HG03442 (cell line): Measurements from ENCODE around the gene RPAP3.
A peak's percentile ranks its signal among the peaks of the same experiment; 100 is the strongest.
"Not testable (repeated sequence)": the region's sequence is repeated elsewhere in the genome, so short reads cannot be mapped to it uniquely, and the experiment has no call there.

ENCODE experiments used
- ATAC-seq: cut with Tn5 transposase; IDR thresholded peaks from one replicate; pipeline ENCODE4 v1.9.1; 2021; ENCODE audit warnings: mild to moderate bottlenecking, moderate library complexity; ENCODE audit not compliant: unreplicated experiment

Gene RPAP3

DNA sequence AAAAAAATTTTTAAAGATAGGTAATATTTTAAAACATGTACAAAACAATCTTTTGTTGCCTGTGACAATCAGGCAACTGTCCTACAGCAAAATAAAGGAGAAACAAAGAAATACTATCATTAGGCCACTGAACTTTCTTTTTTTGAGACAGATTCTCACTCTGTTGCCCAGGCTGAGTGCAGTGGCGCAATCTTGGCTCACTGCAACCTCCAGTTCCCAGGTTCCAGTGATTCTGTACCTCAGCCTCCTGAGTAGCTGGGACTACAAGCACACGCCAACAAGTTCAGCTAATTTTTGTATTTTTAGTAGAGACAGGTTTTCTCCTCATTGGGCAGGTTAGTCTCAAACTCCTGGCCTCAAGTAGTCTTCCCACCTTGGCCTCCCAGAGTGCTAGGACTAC is 16.6 kb downstream of the RPAP3 start:
- ATAC-seq = no peak

DNA sequence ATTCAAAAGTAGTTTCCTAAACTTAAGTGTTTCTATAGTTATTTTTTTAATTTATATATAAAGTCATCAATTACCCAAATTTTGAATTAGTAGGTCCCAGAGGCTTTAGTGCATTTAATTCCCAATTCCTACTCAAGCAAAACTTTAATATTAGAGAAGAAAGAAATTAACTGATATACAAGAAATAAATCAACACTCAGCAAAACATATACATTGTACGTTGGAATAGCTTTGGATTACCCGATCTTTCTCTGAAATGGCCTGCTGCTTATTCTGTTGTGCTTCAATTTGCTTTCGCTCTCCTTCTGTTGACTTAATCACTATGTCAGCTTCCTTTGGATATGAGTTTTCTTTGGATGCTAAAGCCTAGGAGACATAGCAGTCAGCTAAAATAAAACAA is 18.2 kb downstream of the RPAP3 start:
- ATAC-seq = no peak

DNA sequence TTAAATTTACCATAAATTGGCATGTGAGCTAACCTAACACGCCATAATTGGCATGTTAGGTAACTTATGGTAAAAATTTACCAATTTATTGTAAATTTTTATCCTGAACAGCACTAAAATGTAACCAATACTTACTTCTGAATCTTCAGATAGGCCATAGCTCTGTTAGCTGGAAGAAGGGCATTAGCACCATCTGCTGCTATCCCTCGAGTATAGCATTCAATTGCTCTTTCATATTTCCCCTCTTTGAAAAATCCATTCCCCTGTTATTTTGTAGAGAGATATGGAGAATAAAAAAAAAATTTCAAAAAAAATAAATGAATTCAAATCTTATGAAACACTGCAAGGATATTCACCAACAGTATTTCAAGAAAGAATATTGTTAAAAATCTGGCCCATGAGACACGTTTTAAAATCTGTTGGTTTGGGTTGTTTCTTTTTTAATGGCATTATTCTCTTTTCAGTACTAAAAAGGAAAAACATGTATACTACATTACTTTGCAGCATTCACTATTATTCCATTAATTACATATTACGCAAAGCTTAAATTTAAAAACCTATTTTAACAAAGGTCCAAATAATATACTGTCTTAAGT is 19.1 kb downstream of the RPAP3 start:
- ATAC-seq = peak; percentile 55

DNA sequence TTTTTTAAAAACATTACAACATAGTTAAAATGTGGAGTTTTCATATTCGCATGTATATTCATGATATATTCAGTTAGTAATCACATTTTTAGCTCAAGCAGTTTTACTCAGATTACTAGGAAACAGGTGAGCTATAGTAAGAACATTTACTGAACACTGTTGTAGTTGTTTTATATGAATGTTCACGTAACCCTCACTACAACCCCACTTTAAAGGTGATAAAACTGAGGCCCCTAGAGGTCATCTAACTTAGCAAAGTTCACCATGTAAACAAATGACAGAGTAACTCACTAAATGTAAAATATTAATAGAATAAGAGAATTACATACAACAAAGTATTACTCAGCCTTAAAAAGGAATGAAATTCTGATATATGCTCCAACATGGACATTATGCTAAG is 26.0 kb downstream of the RPAP3 start:
- ATAC-seq = no peak

DNA sequence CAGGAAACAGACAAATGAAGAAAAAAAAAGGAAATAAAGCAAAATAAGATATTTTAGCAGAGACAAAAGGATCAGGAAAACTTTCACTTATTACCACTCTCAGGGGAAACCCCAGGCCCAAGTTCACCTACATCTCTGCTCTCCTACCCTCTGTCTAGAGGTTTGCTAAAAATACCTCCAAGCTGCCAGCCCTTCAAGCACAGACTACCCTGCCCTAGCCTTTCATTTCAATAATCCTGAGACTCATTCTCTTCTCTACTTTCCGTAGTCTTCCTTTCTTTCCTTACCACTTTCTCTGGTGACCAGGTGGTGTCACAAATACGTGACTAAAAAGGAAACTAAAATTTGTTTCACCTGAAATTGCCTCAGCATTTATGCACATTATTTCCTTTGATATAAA is 33.8 kb downstream of the RPAP3 start:
- ATAC-seq = no peak

DNA sequence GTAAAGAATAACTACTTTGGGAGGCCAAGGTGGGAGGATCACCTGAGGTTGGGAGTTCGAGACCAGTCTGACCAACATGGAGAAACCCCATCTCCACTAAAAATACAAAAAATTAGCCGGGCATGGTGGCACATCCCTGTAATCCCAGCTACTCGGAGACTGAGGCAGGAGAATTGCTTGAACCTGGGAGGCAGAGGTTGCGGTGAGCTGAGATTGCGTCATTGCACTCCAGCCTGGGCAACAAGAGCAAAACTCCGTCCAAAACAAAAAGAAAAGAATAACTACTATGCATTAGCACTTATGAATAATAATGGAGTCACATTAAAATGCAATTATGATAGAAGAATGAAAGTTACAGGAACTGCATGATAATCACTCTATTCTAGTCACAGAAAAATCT is 37.9 kb downstream of the RPAP3 start:
- not testable (repeated sequence) for ATAC-seq

DNA sequence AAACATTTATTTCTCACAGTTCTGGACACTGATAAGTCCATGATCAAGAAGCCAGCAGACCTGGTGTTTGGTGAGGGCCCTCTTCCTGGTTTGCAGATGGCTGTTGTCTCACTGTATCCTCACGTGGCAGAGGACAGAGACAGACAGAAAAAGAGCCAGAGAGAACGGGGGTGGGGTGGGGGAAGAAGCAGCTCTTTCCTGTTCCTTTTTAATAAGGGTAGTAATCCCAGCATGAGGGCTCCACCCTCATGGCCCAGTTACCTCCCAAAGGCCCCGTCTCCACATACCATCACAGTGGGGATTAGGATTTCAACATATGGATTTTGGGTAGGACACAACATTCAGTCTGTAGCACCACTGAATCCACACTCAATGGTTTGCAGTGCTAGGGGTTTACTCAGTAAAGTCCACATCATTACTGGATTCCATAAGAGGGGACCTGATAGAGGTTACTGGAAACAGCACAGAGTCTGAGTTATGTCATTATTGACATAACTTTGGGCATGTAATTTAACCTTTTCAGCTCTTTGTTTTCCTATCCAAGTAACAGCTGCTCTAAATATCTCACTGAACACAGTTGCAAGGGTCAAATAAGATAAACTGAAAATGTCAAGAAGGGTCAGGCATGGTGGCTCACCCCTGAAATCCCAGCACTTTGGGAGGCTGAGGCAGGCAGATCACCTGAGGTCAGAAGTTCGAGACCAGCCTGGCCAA is 53.2 kb downstream of the RPAP3 start:
- ATAC-seq = no peak

DNA sequence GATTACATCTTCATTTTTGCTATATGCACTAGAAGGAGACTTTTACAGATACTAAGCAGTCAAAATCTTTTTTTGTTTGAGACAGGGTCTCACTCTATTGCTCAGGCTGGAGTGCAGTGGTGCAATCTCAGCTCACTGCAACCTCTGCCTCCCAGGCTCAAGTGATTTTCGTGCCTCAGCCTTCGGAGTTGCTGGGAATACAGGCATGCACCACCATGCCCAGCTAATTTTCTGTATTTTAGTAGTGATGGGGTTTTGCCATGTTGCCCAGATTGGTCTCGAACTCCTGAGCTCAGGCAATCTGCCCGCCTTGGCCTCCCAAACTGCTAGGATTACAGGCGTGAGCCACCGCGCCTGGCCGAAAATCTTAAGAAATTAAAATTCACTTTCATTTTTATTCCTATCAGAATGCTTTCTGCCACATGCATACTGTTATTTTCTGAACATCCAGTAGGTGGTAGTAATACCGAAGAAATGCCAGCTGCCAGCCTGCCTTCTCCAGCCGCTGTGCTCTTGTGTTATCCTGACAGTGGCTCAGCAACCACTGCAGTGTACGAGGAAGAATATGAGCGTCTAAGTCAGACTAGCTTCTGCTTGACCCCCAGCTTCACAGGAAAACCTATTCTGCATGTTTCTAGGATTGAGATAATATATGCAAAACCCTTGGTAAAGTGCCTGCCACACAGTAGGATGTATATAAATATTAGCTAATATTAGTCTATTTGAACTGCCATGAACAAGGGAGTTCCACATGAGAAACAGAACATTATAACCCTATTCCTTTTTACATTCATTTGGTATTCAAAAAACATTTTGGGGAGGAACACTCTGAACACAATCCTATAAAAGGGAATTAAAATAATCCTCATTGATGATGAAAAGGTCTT is 54.2 kb downstream of the RPAP3 start:
- peak; percentile 85 for ATAC-seq

DNA sequence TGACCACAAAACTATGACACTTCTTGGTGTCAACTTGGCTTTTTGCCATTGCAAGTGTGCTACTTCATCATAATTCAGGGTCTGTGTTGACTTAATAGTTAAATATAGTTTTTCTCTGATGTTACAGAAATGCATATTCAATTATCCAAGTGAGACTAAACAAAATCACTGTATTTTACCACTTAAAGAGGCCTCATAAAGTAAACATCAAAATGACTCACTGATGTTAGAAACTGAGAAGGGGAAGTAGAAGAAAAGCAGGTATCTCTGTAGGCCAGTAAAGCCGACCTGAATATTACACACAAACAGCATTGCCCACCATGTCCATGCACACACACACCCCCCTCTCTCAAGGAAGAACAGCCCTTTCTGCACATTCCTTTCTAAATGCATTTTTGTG is 55.4 kb downstream of the RPAP3 start:
- peak; percentile 52 for ATAC-seq

DNA sequence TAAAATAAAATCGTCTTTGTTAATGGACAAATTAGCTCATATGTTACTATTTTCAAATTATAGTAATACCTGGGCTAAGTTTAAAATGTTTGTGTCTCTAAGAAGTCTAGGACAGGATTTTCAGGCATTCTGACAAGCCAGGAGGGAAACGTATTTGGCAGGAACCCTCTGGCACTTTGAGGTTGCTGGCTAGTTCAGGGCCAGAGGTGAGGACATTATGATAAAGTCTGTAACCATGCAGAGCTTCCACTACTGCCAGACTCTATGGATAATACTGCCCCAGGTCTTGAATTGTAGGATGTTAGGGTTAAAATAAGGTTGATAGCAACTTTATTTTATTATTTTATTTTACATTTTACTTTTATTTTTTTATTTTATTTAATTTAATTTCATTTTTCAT is 56.4 kb downstream of the RPAP3 start:
- ATAC-seq = no peak

DNA sequence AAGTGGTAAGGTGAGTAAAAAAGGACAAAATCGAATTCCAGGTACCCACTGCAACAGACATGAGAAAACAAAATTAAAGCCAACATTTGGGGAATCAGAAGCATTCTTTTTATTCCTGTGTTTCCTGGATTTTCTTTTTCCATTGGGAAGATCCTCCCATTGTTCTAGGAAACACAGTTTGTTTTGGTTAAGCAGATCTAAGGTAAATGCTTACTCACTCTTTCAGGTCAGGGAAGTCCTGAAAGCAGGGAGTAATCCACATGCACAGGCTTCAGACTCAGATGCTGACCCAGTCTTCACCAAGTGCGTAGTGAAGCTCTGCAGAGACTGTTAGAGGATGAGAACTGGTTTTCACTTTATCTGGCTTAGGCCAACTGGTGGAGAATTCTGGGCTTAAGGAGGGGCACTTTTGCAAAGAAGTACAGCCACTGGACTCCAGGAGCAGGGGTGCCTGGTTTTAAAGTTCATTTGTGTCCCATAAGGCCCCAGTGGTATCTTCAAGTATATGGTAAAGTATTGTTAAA is 57.7 kb downstream of the RPAP3 start:
- ATAC-seq = no peak

DNA sequence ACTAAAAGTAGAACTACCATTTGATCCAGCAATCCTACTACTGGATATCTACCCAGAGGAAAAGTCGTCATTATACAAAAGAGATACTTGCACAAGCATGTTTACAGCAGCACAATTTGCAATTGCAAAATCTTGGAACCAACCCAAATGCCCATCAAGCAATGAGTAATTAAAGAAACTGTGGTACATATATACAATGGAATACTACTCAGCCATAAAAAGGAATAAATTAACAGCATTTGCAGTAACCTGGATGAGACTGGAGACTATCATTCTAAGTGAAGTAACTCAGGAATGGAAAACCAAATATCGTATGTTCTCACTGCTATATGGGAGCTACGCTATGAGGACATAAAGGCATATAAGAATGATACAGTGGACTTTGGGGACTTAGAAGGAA is 63.5 kb downstream of the RPAP3 start:
- ATAC-seq = not testable (repeated sequence)

DNA sequence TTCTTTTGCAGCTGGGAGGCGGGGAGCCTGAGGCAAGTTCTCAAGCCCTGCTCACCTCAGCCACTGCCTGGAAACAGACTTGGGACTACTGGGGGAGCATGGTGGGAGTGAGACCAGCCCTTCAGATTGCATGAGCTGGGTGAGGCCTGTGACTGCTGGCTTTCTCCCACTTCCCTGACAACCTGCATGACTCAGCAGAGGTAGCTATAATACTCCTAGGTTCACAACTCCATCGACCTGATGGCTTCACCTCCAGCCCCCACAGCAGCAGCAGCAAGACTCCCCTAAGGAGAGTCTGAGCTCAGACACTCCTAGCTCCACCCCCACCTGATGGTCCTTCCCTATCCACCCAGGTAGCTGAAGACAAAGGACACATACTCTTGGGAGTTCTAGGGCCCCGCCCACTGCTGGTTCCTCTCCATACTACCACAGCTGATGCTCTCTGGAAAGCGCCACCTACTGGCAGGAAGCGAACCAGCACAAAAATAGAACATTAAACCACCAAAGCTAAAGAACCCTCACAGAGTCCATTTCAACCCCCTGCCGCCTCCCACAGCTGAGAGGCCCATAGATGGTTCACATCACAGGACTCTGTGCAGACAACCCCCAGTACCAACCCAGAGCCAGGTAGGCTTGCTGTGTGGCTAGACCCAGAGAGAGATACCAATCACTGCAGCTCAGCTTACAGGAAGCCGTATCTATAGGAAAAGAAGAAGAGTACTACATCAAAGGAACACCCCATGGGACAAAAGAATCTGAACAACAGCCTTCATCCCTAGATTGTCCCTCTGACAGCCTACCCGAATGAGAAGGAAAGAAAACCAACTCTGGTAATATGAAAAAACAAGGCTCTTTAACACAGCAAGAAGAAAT is 68.7 kb downstream of the RPAP3 start:
- no peak for ATAC-seq

DNA sequence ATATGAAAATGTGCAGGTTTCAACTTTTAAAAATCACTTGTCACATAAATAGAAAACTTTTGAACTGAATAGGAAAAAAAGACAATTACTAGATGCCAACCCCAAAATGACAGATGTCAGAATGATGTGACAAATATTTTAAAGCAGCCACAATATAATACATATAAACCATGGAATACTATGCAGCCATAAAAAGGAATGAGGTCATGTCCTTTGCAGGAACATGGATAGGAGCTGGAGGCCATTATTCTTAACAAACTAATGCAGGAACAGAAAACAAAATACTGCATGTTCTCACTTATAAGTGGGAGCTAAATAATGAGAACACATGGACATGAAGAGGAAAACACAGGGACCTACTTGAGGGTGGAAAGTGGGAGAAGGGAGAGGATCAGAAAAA is 70.1 kb downstream of the RPAP3 start:
- ATAC-seq = not testable (repeated sequence)

DNA sequence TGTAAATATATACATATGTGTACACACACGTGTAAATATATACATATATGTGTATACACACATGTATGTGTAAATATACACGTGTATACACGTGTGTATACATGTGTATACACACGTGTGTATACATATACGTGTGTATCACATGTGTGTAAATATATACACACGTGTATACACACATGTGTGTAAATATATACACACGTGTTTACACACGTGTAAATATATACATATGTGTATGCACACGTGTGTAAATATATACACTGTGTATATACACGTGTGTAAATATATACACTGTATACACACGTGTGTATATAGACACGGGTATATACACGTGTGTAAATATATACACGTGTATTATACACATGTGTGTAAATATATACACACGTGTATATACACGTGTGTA is 71.7 kb downstream of the RPAP3 start:
- no peak for ATAC-seq

DNA sequence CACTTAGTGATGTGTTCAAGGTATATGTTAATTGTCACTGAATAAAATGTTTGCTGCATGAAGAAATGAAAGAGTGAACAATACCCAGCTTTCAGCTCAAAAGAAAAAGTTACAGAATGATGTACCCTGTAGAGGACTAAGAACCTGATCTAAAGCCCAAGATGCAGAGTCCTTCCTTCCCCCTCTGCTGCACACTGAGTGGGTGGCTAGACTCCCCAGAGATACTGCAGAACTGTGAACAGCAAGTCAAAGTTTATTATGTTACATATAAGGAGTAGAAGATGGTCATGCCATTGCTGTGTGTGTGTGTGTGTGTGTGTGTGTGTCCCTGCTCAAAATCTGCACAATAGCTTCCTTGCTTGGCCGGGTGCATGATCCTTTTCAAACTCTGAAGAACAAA is 83.9 kb downstream of the RPAP3 start:
- no peak for ATAC-seq

DNA sequence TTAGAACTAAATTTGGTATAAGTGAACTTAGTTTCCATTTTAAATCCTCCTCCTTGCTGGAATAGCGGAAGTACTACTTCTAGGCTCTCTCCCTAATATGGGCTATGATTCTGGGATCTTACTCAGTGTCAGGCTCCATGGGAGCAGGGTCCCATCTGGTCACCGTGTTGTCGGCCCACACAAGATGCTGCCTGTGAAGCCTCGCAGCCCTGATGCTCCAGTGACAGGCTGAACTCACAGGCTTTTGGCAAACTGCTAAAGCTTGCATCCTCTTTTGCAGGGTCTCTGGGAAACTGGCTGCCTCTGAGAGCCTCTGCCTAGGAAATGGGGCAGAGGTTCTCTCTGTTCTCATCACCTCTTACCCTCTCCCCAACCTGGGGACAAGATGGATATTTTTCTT is 88.4 kb downstream of the RPAP3 start:
- no peak for ATAC-seq

DNA sequence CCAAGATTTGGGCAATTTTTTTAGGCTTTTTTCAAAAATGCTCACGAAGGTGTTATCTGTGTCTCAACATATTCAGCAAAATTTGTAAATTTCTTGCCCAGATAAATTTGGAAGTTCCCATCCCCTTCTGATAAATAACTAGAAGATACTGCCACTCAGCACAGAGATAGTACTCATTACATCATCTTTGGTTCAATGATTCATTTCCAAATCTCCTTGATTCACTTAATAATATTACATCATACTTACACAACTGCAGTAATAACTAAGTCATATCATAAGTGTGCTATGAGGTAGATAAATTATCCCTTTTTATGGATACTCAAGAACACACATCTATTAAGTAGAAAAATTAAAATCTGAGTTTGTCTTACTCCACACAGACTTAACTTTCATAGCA is 89.4 kb downstream of the RPAP3 start:
- ATAC-seq = no peak

DNA sequence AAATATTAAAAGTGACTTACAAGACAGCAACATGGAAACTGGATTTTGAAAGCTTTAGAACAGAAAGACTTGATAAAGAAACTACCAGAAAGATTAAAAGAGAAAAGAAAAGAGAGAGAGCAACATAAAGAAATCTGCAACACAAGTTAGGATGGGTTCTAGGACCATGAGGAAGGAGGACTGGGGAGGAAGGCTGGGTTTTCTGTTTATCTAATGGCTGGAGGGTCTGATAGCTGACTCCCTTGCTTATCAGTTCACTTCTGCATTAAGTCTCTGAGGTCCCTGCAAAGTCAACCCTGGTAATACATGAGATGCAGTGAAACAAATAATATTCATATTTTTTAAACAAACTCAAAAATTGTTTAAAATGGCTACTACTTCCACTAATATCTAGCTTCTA is 90.1 kb downstream of the RPAP3 start:
- no peak for ATAC-seq

DNA sequence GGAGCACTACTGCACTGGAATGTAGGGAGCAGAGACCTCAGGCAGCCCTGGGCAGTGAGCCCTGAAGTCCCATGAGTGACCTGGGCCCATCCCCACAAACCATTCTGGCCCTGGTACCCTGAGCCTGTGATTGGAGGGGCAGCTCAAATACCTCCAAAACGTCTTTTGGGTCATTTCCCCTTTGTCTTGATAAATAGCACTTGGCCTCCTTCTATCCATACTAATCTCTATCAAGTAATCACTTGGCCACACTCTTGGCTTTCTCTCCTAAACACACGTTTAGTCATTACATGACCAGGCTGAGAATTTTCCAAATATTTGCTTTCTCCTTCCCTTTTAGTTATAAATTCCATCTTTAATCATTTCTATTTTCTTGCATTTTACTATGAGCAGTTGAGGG is 91.3 kb downstream of the RPAP3 start:
- ATAC-seq = no peak

DNA sequence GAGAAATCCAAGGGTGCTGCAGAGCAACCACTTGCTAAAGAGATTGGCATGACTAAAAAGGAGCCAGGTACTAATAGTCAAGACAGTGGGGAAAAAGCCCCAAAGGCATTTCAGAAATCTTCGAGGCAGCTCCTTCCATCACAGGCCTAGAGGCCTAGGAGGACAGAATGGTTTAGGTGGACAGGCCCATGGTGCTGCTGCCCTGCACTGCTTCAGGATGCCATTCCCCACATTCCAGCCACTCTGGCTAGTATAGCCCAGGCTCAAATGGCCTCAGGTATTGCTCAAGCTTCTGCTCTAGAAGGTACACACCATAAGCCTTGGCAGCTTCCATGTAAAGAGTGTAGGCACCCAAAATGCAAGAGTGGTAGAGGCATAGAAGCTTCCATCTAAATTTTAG is 92.9 kb downstream of the RPAP3 start:
- ATAC-seq = no peak
